Pancreas (tissue), 10 donors: ENCODE results near the gene ATP6V0E1. TPM values are rescaled to one million over a fixed set of nuclear protein-coding genes. Genes with fewer than 3 reads are reported as not detected.
"Not testable (repeated sequence)": the region's sequence is repeated elsewhere in the genome, so short reads cannot be mapped to it uniquely, and the experiment has no call there.

Source experiments
- ATAC-seq, 4 donors: fragments of 200-7000 bp; cut with Tn5 transposase; one replicate each; pipeline versions ENCODE4 v1.8.0 to v1.9.1; 2020; ENCODE audit warnings: mild to moderate bottlenecking in 4 of 4, moderate library complexity in 4 of 4
- DNase-seq, 6 donors: peaks; one replicate each; pipeline ENCODE4 v3.0.0-alpha.2; 2020
- FAIRE-seq: peaks from 2 replicates; lab custom pipeline; 2012; peaks lifted over from hg19 to GRCh38; lab: Jason Lieb, UNC
- H3K27ac ChIP-seq, 4 donors: fragments of 200-600 bp; sonication (generic); 1 replicate in 3 of 4; 2 replicates in 1 of 4; pipeline versions ENCODE4 v1.5.0 to v1.8.0; 2020
- H3K27me3 ChIP-seq, 4 donors: fragments of 200-600 bp; one replicate each; pipeline ENCODE4 v1.8.0; 2021
- H3K36me3 ChIP-seq, 3 donors: fragments of 200-600 bp; sonication (generic) in 1 of 3; one replicate each; pipeline versions ENCODE4 v1.5.0 to v1.8.0; 2020 to 2021
- H3K4me1 ChIP-seq, 3 donors: fragments of 200-600 bp; one replicate each; pipeline ENCODE4 v1.8.0; 2021
- H3K4me3 ChIP-seq, 4 donors: fragments of 200-600 bp; sonication (generic) in 2 of 4; one replicate each; pipeline versions ENCODE4 v1.5.0 to v1.8.0; 2020 to 2021
- H3K9me3 ChIP-seq, 4 donors: fragments of 200-600 bp; one replicate each; pipeline ENCODE4 v1.8.0; 2021
- WGBS, 2 donors: extraction: QIAGEN DNeasy Blood & Tissue Kit; methylation state at CpG; one replicate each; pipeline ENCODE4 v1.1.7; 2013; 5-methylcytosine and 5-hydroxymethylcytosine counted together
- intact Hi-C, 3 donors: fragments of 100-400 bp; cut with DNase I; formaldehyde crosslinking; loops; one replicate each; pipeline versions ENCODE4 v1.11.1 to v1.14.2; 2022
- polyA plus RNA-seq, 2 donors: library from polyadenylated mRNA; stranded (reverse); fragments of 200-250 nt; gene quantifications; one replicate each; pipeline ENCODE4 v1.2.3, GENCODE V29; 2013
- total RNA-seq, 6 donors: library from RNA; stranded (reverse); fragmentation: NEBNext Ultra II Directional in 4 of 6; extraction: Animal tissue kit (Norgen Biotek cat#: 25700) in 4 of 6; gene quantifications; one replicate each; pipeline versions ENCODE4 v1.2.1 to v1.2.4, GENCODE V29; 2021 to 2023
- TF ChIP-seq, protein P1 (sequence below), 4 donors: fragments of 200-600 bp; sonication (generic) in 3 of 4; IDR thresholded peaks; one replicate each; pipeline versions ENCODE4 v1.5.0 to v1.8.0; 2021; ENCODE audit warnings: antibody characterized with exemption in 4 of 4
- donor health status: healthy with polysubstance abuse.
- donor health status: DM: no; HTN: no; CAD: no; lungs with moderate emphysema.
- donor health status: DM: no; HTN: no; CAD: no.
- donor health status: control.
- donor health status: control.
- donor health status: Bipolar disorder and iron deficiency.
- donor health status: DM: yes; HTN: yes; CAD: no.
- donor health status: DM: no; HTN: no; CAD: no.
- donor health status: DM: no; HTN: no; CAD: no.
- donor health status: DM: yes; HTN: yes; CAD: no.

Gene ATP6V0E1
- total and polyA plus RNA-seq, 8 donors: 60.3 to 162 (median 89.7) TPM

DNA sequence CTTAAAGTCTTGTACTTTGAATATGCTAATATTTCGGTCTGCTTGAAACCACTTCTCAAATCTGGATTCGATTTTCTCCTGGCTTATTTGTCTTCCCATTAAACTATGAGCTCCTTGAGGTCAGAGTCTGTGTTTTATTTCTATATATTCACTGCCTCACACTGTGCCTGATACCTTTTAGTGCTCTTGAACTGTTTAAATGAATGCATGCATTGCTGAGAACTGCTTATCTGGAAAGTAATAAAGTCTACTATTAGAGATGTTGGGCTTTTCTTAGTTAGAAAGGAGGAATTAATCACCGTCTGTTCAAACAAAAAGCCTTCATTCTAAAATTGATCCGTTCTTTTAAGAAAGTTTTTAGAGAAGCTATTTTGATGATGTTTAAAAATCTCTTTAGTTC is 78.6 kb downstream of the ATP6V0E1 start:
- peaks cover 0 to 13% (median 6%) of the 10 kb centered on the region in 3 donors for H3K4me1 ChIP-seq
- FAIRE-seq: no peak
- H3K36me3 ChIP-seq: no peaks in the 10 kb centered on the region
- intact Hi-C loops: no loop called here
- H3K27me3 ChIP-seq: no peaks in the 10 kb centered on the region
- TF ChIP-seq, protein P1, sequence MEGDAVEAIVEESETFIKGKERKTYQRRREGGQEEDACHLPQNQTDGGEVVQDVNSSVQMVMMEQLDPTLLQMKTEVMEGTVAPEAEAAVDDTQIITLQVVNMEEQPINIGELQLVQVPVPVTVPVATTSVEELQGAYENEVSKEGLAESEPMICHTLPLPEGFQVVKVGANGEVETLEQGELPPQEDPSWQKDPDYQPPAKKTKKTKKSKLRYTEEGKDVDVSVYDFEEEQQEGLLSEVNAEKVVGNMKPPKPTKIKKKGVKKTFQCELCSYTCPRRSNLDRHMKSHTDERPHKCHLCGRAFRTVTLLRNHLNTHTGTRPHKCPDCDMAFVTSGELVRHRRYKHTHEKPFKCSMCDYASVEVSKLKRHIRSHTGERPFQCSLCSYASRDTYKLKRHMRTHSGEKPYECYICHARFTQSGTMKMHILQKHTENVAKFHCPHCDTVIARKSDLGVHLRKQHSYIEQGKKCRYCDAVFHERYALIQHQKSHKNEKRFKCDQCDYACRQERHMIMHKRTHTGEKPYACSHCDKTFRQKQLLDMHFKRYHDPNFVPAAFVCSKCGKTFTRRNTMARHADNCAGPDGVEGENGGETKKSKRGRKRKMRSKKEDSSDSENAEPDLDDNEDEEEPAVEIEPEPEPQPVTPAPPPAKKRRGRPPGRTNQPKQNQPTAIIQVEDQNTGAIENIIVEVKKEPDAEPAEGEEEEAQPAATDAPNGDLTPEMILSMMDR (IDR thresholded peaks at IDR 0.05): no peak
- no peak for ATAC-seq
- no peak overlapping the region for H3K27ac ChIP-seq
- no peaks in the 10 kb centered on the region for H3K9me3 ChIP-seq
- 58 to 60% methylated on average over 4 of the region's 4 CpGs for WGBS, 2 donors
- no peak for DNase-seq
- H3K4me3 ChIP-seq: no peak overlapping the region

DNA sequence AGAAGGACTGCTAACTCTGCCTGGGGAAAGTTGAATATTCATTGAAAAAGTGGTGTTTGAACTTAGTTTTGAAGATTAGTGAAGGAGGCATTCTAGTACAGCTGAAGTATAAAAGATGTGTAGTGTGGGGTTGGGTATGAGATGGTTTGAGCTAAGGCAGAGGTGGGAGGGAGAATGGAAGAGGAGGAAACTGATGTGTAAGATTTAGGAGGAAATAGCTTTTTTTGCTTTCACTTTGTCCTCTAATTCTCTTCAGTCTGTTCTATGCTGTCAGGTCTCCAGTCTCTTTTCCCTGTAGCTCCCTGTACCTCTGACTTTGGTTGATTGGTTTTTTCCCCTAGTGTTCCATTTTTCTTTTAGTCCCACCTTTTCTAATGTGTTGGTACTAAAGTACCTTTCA is 81.6 kb downstream of the ATP6V0E1 start:
- Histone ChIP-seq H3K9me3 (no peaks in the 10 kb centered on the region), H3K4me3 (no peak overlapping the region), H3K4me1 (no peaks in the 10 kb centered on the region), H3K27ac (no peak overlapping the region), H3K36me3 (no peaks in the 10 kb centered on the region), H3K27me3 (no peaks in the 10 kb centered on the region)
- FAIRE-seq (no peak), DNase-seq (no peak), ATAC-seq (peak in 1 of 4 donors; percentile 45)
- TF ChIP-seq, protein P1 (IDR thresholded peaks at IDR 0.05): no peak
- intact Hi-C loops: no loop called here

DNA sequence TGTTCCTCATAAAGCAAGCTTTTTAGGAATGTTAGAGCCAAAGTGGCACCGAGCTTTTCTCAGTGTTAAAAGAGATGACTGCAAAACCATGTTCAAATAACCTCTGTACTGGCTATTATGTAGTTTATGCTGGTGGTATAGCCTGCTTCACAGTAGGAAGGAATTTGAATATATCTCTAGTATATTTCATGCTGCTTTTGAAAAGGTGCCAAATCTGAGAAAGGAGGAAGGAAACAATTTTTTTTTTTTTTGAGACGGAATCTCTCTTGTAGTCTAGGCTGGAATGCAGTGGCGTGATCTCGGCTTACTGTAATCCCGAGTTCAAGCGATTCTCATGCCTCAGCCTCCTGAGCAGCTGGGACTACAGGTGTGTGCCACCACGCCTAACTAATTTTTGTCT is 86.1 kb downstream of the ATP6V0E1 start:
- 89 to 95% methylated on average over 7 of the region's 7 CpGs for WGBS, 2 donors
- intact Hi-C loops: no loop called here
- H3K4me1 ChIP-seq: no peaks in the 10 kb centered on the region
- no peak overlapping the region for H3K4me3 ChIP-seq
- FAIRE-seq: no peak
- no peaks in the 10 kb centered on the region for H3K27me3 ChIP-seq
- H3K27ac ChIP-seq: no peak overlapping the region
- no peak for ATAC-seq
- DNase-seq: no peak
- H3K9me3 ChIP-seq: no peaks in the 10 kb centered on the region
- TF ChIP-seq, protein P1 (IDR thresholded peaks at IDR 0.05): no peak
- H3K36me3 ChIP-seq: no peaks in the 10 kb centered on the region

DNA sequence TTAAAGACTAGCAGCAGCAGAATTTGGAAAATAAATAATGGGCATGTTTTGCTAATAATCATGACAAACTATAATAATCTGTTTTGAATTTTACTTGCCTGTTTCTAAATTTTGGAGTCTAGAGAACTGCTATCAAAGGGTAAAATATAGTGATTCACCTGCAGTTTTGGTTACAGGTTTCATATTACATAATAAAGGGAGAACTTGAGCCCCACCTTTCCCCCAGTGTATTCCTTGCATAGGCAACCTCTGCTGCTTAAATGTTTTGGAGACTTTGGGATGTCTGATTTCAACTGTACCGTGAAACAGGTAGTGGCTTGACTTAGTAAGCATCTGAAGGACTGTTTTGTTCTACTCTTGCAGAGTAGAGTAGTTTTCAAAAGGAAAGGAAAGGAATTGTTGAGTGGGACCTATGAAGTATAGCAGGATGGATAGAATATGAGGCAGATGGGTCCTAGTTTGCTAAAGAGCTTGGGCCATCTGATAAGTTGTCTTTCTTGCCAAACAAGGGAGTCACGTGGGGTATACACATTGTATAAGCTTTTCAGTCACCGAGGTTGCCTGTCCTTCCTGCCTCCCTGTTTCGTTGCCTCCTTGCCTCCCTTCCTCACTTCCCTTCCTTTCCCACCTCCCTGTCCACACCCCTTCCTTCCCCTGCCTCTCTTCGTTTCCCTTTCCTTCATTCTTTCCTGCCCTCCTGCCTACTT is 91.7 kb downstream of the ATP6V0E1 start:
- Histone ChIP-seq H3K36me3 (no peaks in the 10 kb centered on the region), H3K9me3 (no peaks in the 10 kb centered on the region), H3K27me3 (no peaks in the 10 kb centered on the region), H3K4me3 (no peak overlapping the region), H3K4me1 (no peaks in the 10 kb centered on the region), H3K27ac (no peak overlapping the region)
- 87 to 92% methylated on average over 5 of the region's 5 CpGs for WGBS, 2 donors
- DNase-seq: no peak
- no peak for ATAC-seq
- no peak for FAIRE-seq
- intact Hi-C loops: no loop called here
- TF ChIP-seq, protein P1 (IDR thresholded peaks at IDR 0.05): no peak

DNA sequence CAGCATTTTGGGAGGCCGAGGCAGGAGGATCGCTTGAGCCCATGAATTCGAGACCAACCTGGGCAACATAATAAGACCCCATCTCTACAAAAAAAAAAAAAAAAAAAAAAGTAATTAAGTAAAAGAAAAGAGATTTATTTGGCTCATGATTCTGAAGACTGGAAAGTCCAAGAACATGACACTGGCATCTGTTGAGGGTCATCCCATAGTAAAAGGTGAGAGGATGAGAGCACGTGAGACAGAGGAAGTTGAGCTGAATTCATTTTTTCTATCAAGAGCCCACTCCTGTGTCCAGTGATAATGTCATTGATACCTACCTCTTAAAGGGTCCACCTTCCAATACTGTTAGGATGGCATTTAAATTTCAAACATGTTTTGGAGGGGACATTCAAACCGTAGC is 92.4 kb downstream of the ATP6V0E1 start:
- FAIRE-seq (no peak), ATAC-seq (no peak), DNase-seq (no peak)
- Histone ChIP-seq H3K27me3 (no peaks in the 10 kb centered on the region), H3K4me3 (no peak overlapping the region), H3K27ac (no peak overlapping the region), H3K4me1 (no peaks in the 10 kb centered on the region), H3K36me3 (no peaks in the 10 kb centered on the region), H3K9me3 (no peaks in the 10 kb centered on the region)
- 93 to 97% methylated on average over 5 of the region's 5 CpGs for WGBS, 2 donors
- intact Hi-C loops: no loop called here
- TF ChIP-seq, protein P1 (IDR thresholded peaks at IDR 0.05): no peak

DNA sequence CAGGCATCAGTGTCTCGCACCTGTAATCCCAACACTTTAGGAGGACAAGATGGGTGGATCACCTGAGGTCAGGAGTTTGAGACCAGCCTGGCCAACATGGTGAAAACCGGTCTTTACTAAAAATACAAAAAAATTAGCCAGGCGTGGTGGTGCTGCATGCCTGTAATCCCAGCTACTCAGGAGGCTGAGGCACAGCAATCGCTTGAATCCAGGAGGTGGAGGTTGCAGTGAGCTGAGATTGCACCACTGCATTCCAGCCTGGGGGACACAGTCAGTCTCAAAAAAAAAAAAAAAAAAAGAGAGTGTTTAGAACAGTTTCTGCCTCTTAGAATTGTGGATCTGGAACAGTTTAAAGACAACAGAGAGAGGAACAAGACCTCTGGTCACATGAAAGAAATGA is 92.9 kb downstream of the ATP6V0E1 start:
- not testable (repeated sequence) for ATAC-seq

More for the DNA sequence above, 92.9 kb downstream of the ATP6V0E1 start:
- WGBS, 2 donors: 95% methylated on average over 4 of the region's 4 CpGs
- H3K36me3 ChIP-seq, FAIRE-seq, DNase-seq, H3K27ac ChIP-seq, H3K9me3 ChIP-seq, H3K4me1 ChIP-seq, H3K27me3 ChIP-seq, H3K4me3 ChIP-seq, intact Hi-C loops: not testable (repeated sequence)
